GM18861 (cell line): Measurements from ENCODE around the gene TMPRSS11A.

ENCODE experiments used
- ATAC-seq: cut with Tn5 transposase; IDR thresholded peaks from one replicate; pipeline ENCODE4 v1.9.1; 2021; ENCODE audit not compliant: unreplicated experiment

TMPRSS11A gene

DNA sequence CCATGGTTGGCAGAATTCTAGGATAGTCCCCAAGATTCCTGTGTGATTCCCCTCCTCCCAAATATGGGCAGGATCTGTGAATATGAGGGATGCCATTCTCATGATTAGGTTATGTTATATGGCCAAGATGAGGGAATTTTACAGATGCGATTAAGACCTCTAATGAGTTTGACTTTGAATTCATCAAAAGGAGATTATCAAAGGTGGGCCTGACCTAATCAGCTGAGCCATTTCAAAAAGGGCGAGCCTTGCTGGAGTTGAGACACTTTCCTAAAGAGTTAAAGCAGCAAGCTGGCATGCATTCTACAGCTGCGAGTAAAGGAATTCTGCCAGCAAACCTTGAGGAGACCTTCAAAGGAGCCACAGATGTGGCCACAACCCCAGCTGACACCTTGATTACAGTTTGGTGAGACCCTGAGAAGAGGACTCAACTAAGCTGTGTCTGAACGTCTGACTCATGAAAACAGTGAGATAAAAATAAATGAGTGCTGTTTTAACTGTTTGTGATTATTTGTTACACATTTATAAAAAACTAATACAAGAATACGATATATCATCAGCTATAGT lies 47.8 kb downstream of the TMPRSS11A start:
- ATAC-seq: no peak

- no peak for ATAC-seq
These were observed 51.2 kb downstream of the TMPRSS11A start for GRCh38 chr4:67912080-67912479.

DNA sequence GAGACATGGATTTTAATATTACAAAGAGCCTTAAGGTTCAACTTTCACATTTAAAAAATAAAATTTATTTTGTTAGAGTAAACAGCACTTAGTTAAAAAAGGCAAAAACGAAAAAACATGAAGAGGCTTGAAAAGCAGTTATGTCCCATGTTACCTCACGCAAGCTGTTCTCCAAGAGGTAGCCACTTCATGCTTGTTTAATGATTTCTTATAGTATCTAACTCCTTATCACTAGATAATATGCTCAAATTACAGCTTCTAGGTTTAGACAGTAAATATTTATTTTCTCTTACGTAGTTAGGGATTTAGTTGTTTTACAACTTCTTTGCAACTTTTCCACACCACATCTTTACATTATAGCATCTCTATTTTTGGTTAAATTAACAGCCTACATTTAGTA lies 51.7 kb downstream of the TMPRSS11A start:
- ATAC-seq: no peak

GRCh38 chr4:67911141-67911540 lies 52.2 kb downstream of the TMPRSS11A start:
- ATAC-seq: no peak

DNA sequence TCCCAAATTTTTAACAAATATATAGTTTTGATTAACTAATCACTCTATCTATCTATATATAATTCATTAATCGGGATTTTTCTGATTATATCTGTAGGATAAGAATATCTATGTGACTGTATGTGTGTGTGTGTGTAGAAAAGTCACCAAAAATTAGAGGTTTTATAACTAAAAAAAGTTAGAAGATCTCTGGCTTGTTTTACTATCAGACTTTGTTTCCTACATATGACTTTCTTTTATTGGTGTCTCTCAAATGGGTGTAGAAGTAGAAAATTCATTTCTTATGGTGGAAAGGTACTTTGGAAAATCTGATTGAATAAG lies 52.7 kb downstream of the TMPRSS11A start:
- ATAC-seq: no peak

GRCh38 chr4:67909905-67910584 lies 53.2 kb downstream of the TMPRSS11A start:
- ATAC-seq: peak; percentile 63

- no peak for ATAC-seq
These were observed 55.6 kb downstream of the TMPRSS11A start for GRCh38 chr4:67907650-67908049.

DNA sequence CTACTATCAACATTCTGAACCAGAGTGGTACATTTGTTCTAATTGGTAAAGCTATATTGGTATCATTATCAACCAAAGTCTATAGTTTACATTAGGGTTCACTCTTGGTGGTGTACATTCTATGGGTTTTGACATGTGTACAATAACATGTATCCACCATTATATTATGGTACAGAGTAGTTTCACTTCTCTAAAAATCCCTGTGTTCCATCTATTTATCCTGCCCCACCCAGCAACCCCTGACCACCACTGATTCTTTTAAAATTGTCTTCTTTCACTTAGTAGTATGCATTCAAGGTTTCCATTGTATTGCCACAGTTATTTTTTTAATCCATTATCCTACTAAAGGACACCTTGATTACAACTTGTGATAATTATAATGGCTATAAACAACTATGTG lies 64.2 kb downstream of the TMPRSS11A start:
- no peak for ATAC-seq

GRCh38 chr4:67897686-67898085 lies 65.6 kb downstream of the TMPRSS11A start:
- no peak for ATAC-seq

- no peak for ATAC-seq
These were observed 66.8 kb downstream of the TMPRSS11A start for GRCh38 chr4:67896421-67897065.

DNA sequence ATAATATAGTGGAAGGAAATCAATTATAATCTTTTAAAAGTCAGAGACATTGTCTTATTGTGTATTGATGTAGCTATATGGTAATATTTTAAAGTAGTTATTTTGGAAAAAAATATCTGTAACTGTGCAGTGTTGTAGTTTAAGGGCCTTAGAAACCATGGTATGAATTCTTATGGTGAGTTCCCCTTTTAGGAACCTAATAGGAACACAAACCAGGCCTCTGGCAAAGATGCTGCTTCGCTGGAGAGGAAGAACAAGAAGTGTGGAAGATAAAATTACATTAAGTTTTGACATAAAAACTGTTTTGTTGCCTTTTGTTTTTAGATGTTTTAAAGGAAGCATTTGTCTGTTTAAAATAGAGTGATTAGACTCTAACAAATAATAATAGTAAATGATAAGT lies 68.6 kb downstream of the TMPRSS11A start:
- ATAC-seq: no peak

GRCh38 chr4:67892905-67893304 lies 70.4 kb downstream of the TMPRSS11A start:
- ATAC-seq: no peak

- ATAC-seq: no peak
These were observed 71.0 kb downstream of the TMPRSS11A start for GRCh38 chr4:67892253-67892652.

- ATAC-seq: no peak
These were observed 71.6 kb downstream of the TMPRSS11A start for GRCh38 chr4:67891645-67892044.

DNA sequence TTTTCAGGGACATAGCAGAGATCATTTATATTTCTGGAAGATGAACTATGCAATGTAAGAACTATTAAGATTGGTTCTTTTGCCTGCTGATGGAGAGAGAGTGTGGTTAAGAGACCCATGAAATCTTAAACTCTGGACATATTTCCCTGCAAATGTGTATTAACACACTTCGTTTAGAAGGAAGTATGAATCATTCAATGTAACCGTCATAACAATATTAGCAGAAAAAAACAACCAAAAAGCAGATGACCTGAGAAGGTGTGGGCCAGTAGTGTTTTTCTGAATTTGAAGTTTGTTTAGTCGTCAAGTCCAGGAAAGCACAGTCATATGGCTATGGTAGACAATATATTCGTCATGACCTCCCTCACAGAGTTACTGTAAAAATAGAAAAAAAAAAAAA lies 77.0 kb downstream of the TMPRSS11A start:
- no peak for ATAC-seq

DNA sequence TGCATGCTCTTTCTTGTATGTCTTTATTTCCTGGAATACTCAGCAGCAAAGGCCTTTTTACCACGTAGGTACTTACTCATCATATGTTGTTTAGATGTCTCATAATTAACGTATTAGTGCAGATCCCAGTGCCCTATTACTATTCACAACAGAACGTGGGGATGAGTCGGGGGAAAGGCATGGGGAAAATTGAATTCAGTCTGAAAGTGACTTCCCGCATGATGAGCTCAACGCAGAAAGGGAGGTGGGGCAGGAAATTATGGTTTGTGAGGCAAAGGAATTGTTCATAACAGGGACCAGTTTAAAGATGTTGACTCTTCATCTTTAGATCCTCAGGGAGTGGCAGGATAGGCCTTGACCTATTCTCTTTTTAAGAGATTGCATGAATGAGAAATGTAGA lies 77.5 kb downstream of the TMPRSS11A start:
- ATAC-seq: no peak

DNA sequence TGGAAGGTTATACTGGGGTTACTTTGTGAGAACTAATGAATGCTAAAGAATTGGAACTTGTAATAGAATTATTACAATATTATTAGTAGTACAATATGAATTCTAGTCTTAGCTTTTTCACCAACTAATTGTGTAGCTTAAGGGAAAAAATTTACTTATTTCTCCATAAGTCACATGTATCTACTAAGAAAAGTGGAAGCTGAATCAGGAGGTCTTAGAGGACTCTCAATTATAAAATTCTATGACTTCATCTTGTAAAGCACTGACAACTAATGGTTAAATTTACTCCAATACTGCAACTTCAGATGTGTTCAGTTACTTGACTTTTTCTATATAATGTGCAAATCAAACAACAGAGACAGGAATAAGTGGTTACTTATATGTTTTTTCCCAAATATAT lies 78.6 kb downstream of the TMPRSS11A start:
- ATAC-seq: no peak

DNA sequence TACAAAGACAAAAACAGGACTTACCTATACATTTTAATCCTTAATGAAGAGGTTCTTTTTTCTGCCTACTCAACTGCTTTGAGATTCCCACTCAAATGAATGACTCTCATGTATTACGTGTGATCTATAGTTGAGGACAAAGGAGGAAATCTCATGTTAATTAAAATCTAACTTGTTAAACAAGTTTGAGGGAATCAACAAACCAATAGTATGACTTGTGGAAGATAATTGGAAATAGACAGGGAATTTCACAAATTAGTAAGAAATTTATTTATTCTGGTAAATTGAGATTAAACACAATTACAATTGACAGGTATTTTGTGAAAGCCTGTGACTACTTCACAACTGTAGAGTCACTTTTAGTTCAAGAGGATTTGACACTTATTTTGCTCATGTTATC lies 79.4 kb downstream of the TMPRSS11A start, which contains the start of gene TMPRSS11D:
TSS of gene TMPRSS11D (minus strand) at position 101 of the 400 bp plus-strand sequence. CDS start at position 32, 69 bp downstream.
- ATAC-seq: no peak

DNA sequence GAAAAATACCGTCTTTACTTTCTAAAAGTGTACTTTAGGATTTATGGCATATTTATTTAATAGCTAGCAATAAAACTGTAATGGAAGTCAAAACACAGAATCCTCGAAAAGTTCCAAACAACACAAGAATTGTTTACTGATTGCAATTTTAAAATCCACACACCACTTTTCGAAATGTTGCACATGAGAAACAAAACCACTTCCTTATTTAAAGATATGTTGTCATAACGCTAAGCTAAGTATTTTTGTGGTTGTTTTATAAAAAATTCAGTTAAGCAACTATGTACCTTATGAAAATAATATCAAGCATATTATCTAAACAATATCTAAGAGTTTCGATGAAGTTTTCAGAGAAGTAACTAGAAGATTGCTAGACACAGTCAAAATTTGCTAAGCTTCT lies 79.8 kb downstream of the TMPRSS11A start:
- ATAC-seq: no peak

GRCh38 chr4:67880866-67881610 lies 82.3 kb downstream of the TMPRSS11A start:
- ATAC-seq: no peak

DNA sequence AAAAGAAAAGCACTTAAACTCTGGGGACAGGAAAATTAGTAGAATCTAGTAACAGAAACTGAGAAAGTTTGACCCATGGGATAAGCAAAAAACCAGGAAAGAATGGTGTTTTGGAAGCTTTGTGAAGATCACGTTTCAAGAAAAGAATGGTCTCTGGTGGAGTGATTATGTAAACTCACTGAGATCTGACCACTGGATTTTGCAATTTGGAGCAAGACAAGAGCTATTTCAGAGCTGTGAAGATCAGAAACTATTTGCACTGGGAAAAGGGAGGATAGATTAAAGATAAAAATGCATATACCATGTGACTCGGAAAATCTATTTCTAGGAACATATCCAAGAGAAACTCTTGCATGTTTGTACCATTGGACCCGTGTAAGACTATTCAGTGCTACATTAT lies 83.8 kb downstream of the TMPRSS11A start:
- ATAC-seq: no peak

- no peak for ATAC-seq
These were observed 86.2 kb downstream of the TMPRSS11A start for GRCh38 chr4:67877086-67877485.
